GM18526 (cell line): ENCODE measurements around the gene PFDN1.

Experiments
- POLR2A ChIP-seq: IDR thresholded peaks from 3 replicates; pipeline ENCODE4 v1.6.1; 2011; ENCODE audit not compliant: insufficient read length; ENCODE audit errors: extremely low read depth

The PFDN1 gene

DNA sequence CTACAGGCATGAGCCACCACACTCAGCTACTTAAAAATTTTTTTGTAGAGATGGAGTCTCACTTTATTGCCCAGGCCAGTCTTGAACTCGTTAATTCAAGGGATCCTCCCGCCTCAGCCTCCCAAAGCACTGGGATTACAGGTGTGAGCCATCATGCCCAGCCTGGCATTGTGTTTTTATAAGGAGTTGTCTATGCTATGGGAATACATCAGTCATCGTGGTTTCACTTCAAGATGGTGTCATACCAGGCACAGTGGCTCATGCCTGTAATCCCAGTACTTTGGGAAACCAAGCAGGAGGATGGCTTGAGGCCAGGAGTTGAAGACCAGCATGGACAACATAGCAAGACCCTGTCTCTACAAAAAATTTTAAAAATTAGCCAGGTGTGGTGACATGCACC is 78.2 kb downstream of the PFDN1 start:
- TF ChIP-seq POLR2A: no peak

DNA sequence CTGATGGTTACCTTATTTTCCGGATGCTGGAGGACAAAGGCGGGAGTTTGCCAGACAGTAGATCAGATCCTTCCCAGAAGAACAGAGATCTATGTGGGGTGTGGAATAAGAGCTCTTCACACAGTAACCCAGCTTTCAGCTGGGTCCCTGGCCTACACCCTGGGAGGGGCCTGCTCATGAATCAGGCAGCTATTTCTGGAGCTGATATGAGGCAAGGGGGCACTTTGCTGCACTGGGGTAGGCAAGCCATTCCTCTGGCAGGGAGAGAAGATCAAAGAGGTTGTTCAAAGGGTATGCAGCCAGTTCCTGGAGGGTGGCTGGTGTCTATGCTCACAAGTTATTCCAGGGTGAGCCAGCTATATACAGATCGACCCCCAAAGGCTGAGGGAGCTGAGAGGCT is 79.3 kb downstream of the PFDN1 start:
- no peak for TF ChIP-seq POLR2A

DNA sequence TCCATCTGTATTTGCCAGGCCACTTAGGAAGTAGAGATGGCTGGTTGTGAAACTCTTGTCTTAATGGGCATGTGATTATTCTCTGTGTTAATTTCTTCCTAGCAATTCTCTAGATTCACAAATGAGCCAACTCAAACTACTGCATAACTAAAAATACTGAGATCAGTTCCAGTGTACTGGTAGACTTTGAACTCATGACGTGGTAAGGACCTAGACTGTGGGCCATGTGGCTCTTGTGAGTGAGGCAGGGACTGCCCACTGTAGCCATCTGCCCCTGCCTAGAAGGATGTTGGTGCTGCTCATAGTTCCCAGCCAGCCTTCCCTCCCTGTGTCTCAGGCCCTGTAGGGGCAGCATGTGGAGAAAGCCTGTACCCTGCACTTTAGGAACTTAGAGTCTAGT is 80.5 kb downstream of the PFDN1 start:
- no peak for TF ChIP-seq POLR2A

DNA sequence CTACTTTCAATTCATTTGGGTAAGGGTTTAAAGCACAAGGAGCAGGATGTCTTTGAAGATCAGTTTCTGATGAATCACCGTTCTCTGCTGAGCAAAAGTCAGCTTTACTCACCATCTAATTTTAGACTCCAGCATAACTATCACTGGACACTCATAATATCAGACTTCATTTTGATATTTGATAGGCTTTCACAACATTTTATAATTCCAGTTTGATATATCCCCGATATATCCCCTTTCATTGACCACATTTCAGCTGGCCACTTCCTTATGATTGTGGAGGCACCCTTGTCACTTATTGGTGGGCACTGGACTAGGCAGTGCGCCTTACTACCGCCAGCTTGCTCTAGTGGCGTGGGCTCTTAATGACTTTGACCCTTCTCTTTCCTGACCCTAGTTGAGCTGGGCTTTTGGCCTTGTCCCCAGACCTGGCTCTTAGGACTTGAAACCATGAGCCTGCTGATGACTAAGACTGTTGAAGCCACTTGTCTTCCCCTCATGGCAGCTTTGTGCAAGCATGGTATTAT is 81.1 kb downstream of the PFDN1 start:
- TF ChIP-seq POLR2A: no peak

DNA sequence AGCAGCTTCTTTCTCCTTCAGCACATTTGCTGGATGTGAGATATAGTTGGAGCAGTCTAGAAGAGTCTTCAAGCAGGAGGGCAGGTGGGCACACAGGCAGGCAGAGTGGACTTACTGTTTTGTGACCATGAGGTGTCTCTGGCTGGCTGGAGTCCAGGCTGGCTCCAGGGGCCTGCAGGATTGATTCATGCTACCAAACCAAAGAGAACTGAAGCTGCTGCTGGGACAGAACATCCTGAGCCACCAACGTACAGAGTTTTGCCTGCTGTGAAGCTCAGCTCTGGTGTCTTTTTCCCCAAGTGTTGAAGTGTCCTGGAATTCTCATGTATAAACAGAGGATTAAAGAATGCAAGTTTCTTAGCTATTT is 82.2 kb downstream of the PFDN1 start:
- no peak for TF ChIP-seq POLR2A

DNA sequence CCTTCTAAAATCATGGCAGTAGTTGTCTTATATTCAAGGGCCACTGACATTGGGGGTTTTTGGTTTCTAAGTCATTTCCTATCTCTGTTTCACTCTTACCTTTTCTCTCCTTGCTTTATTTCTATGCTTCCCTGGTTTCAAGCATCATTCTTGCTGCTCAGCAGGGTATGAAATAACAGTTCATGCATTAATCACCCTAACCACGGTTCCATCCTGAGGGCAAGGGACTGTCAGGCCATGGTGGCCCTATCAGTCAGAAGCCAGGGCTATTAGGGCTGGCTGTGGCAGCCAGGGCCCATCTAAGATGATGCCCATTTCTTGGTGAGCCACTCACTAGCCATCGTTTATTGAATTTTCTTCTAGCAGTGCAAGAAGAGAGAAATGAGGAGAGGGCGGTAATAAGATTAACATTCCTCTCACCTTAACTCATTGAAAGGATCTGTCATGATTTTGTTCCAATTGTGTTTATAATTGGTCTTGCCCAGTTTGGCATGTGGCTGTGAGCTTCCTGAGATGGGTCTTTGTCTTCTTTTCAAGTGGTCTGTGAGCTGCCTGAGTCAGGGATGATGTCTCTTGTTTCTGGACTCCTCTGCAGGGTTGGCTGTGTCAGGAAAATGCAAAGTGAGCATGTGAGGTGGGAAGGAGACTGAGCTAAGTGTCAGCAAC is 82.7 kb downstream of the PFDN1 start:
- TF ChIP-seq POLR2A: no peak

DNA sequence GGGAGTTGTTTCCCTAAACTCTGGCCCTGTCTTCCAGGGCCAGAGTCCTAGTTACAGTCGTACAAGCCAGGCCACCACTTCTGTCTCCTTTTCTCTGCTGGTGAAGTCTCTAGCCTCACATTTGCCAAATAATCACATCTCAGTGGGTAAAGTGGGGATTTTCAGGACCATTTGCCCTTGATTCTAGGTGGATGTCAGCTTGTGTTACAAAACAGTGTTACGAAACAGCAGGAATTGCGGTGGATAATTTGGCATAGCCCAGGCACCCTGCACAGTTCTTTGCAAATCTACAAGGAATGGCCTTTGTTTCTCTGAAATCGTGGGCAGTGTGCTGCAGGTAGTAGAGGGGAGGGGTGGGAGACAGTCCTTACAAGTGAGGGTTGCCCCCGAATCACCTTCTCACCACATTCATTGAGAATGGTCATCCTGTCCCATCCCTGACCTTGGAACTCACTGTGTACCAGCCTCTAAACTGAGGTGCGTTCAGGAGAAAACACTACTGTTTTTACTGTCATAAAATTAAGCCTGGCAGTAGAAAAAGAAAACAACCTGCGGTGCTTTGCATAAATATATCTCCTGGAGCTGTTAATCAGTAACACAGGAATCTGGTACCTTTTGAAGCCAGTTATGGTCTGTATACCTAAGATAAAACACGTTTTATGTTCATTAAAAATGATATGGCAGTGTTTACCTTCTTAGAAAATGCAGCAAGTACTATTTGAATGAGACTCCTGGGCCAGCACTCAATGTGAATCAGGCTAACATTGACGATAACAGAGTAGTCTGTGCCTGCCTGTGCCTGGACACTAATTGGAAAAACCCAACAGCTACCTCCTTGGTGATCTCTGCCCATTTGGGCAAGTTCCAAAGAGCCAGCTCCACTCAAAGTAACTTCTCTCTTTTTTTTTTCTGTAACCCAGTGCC is 83.6 kb downstream of the PFDN1 start:
- TF ChIP-seq POLR2A: no peak

DNA sequence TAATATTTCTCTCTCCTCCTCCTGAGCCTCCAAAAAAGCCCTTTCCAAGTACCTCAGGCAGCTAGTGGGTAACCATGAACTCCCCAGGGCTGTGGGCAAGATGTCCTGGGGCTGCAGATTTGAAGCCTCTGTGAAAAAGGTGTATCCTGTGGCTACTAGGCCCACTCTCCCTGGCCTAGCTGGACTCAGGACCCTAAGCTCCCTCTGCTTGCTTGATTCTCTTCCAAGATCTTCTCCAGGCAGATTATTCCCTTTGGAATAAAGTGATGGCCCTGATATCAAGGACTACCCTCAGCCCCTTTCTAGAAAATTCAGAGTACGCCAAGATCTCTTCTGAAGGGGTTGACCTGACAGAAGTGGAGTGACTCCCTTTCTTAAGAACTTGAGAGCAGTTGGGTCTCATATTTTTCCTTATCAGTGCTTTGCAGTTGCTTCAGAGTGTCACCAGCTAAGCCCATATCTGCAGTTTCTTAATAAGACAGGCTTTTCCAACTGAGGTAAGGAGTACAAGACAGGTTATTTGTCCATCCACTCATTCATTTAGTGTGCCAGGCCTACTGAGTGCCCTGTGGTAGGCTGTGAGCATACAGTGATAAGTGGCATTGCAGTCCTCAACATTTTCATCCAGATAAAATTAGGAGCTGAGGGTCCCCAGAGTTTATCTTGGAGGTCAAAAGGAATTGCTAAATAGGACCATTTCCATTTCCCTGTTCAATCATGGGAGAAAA is 85.4 kb downstream of the PFDN1 start:
- TF ChIP-seq POLR2A: no peak

DNA sequence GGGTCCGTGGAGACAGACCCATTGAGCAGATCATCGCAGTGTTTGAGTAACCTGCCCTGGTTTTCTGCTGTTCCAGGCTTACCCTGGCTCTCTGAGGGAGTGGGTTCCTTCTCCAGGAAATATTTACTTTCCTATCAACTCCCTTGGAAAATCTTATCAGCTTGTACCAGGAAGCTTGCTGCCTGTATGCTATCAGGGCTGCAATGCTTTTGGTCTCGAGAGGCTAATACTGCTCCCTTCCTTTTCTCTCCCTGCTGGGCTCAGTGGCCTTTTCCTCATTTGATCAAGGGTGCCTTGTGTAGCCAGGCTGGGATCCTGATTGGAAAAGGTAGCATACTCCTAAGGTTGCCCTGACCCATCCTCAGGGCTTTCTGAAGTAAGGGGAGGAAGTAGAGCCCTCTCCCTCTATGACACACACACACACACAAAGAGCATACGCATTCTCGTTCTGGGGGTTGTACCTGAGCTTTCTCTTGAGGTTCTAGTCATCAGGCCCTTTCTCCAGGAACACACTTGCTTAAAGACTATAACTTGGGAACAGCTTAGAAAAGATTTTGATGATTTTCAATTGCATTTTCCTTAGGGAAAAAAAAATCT is 86.3 kb downstream of the PFDN1 start:
- TF ChIP-seq POLR2A: no peak

DNA sequence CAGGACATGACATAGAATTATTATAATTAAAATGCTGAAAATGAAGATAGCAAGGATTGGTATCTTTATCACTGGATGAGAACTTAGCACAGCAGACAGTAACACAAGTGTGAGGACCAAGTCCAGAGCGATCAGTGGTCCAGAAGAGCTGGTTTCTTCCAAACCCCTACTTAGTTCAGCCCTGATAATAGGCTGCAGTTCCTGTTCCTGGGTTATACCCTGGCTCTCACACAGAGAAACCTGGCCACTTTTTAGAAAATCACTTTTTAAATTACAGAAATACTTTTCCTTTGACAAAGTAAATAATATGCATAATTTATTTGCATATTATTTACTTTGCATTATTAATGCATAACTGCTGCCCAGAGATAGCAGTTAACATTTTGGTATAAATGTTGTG is 87.6 kb downstream of the PFDN1 start:
- TF ChIP-seq POLR2A: no peak

DNA sequence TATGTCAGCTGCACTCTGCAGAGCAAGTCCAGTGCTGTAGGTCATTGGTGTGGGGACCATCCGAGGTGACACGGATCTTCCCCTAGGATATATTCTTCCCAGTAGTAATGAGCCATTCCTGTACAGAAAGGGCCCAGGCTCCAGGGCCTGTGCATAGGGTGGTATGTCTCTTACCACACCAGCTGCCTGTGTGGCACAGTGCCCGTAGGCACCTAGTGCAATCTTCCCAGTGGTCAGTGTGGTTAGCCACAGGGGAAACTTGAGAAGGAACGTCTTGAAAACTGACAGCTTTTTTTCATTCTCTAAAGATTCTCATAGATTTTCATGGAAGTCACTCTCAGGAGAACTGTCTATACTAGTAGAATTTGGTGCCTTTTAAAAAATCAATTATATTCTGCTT is 88.1 kb downstream of the PFDN1 start:
- TF ChIP-seq POLR2A: no peak

DNA sequence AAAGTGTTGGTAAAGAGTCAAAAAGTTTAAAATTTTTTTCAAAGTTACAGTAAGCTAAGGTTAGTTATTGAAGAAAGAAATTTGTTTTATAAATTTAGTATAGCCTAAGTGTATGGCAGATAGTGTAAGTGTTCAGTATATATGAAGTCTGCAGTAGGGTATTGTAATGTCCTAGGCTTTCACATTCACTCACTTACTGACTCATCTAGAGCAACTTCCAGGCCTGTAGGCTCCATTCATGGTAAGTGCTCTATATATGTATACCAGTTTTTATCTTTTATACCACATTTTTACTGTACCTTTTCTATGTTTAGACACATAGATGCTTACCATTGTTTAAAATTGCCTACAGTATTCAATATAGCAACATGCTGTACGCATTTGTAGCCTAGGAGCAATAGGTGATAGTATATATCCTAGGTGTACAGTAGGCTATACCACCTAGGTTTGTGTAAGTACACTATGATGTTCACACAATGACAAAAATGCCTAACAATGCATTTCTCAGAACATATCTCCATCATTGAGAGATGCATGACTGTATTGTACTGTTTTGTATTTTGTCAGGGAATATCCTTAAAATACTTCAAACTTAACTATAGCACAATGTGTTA is 89.4 kb downstream of the PFDN1 start:
- TF ChIP-seq POLR2A: no peak

DNA sequence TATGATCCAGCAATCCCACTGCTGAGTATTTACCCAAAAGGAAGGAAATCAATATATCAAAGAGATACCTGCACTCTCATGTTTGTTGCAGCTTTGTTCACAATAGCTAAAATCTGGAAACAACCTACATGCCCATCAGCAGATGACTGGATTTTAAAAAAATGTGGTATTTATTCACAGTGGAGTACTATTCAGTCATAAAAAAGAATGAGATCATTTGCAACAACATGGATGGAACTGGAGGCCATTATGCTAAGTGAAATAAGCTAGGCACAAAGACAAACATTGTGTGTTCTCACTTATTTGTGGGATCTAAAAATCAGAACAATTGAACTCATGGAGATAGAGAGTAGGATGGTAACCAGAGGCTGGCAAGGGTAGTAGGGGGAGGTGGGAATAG is 94.8 kb downstream of the PFDN1 start:
- no peak for TF ChIP-seq POLR2A

DNA sequence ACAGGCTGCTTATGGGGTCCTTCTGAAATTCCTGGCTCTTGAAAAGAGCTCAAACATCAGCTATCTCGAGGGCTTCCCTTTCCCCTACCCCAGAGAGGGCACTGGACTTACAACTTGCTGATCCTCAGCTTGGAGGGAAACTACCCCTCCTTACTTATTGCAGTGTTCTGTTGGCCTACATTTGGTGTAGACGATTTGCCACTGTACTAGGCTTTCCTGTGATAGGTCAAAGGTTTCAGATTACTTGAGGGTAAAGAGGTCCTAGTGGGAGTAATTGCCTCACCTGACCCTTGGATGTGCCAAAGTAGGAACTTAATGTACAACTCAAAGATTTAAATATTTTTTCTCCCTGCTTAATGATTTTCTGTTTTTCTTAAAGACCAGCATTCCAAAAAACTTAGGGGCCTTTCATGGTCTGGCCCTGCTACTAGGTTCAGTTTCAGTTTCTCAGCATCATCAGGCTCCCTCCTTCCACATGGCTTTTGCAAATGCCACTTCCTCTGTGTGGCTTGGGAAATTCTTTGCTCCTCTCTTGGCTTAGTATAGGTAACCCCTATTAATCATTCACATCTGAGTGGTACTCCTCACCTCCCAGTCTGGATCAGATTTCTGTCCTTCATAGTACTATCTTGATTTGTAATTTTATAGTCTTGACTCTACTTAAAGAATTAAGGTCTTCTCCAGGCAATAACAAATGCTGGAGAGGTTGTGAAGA is 95.5 kb downstream of the PFDN1 start:
- no peak for TF ChIP-seq POLR2A
